Liver (tissue), 9 donors: ENCODE measurements around the gene ANAPC16. TPM values are rescaled to one million over a fixed set of nuclear protein-coding genes. Genes with fewer than 3 reads are reported as not detected.

Source experiments
- DNase-seq: peaks from one replicate; pipeline ENCODE4 v3.0.0-alpha.2; 2017; ENCODE audit warnings: low spot score
- H3K27ac ChIP-seq, 2 donors: one replicate each; pipeline ENCODE4 v1.7.0; 2013; ENCODE audit warnings: inconsistent platforms in 2 of 2, low read length in 2 of 2, control low read depth in 1 of 2, low read depth in 1 of 2, mild to moderate bottlenecking in 1 of 2
- H3K27me3 ChIP-seq, 4 donors: one replicate each; pipeline versions ENCODE4 v1.6.1 to v1.7.0; 2013; ENCODE audit warnings: low read length in 3 of 4, inconsistent platforms in 1 of 4, mild to moderate bottlenecking in 1 of 4, moderate library complexity in 1 of 4; ENCODE audit not compliant: control insufficient read depth in 4 of 4, insufficient read depth in 4 of 4
- H3K36me3 ChIP-seq, 4 donors: one replicate each; pipeline versions ENCODE4 v1.6.1 to v1.7.0; 2013; ENCODE audit warnings: low read length in 3 of 4, mild to moderate bottlenecking in 3 of 4, low read depth in 1 of 4, moderate library complexity in 1 of 4; ENCODE audit not compliant: control insufficient read depth in 4 of 4, insufficient read depth in 3 of 4
- H3K4me1 ChIP-seq, 4 donors: one replicate each; pipeline versions ENCODE4 v1.6.1 to v1.7.0; 2013; ENCODE audit warnings: low read length in 3 of 4, mild to moderate bottlenecking in 3 of 4, moderate library complexity in 1 of 4; ENCODE audit not compliant: control insufficient read depth in 4 of 4, insufficient read depth in 4 of 4
- H3K4me3 ChIP-seq, 3 donors: one replicate each; pipeline versions ENCODE4 v1.6.1 to v1.7.0; 2013; ENCODE audit warnings: low read length in 3 of 3, control low read depth in 1 of 3, low read depth in 1 of 3, mild to moderate bottlenecking in 1 of 3
- H3K9ac ChIP-seq, 2 donors: one replicate each; pipeline ENCODE4 v1.7.0; 2013; ENCODE audit warnings: low read length in 2 of 2, mild to moderate bottlenecking in 2 of 2, moderate library complexity in 2 of 2, control low read depth in 1 of 2, low read depth in 1 of 2
- H3K9me3 ChIP-seq, 4 donors: one replicate each; pipeline versions ENCODE4 v1.6.1 to v1.7.0; 2013; ENCODE audit warnings: low read length in 3 of 4; ENCODE audit not compliant: control insufficient read depth in 4 of 4
- ATF3 ChIP-seq: IDR thresholded peaks from 2 replicates; pipeline ENCODE4 v1.6.1; 2016; ENCODE audit warnings: antibody characterized with exemption
- CTCF ChIP-seq: fragments of 150-350 bp; IDR thresholded peaks from 2 replicates; pipeline ENCODE4 v1.5.1; 2017; ENCODE audit warnings: improper control_type of control experiment, low read depth, low read length; ENCODE audit not compliant: missing input control
- EGR1 ChIP-seq, 2 donors: IDR thresholded peaks; 2 replicates each; pipeline ENCODE4 v1.6.1; 2016 to 2018; ENCODE audit warnings: antibody characterized with exemption in 2 of 2, low read depth in 2 of 2
- FOXA1 ChIP-seq: IDR thresholded peaks from 2 replicates; pipeline ENCODE4 v1.6.1; 2016; ENCODE audit warnings: antibody characterized with exemption
- HNF4G ChIP-seq: IDR thresholded peaks from 2 replicates; pipeline ENCODE4 v1.6.1; 2016; ENCODE audit warnings: antibody characterized with exemption
- JUND ChIP-seq, 2 donors: IDR thresholded peaks; 2 replicates each; pipeline ENCODE4 v1.6.1; 2016; ENCODE audit warnings: antibody characterized with exemption in 2 of 2
- NR2F2 ChIP-seq: IDR thresholded peaks from 2 replicates; pipeline ENCODE4 v1.6.1; 2016; ENCODE audit warnings: antibody characterized with exemption
- RAD21 ChIP-seq, 2 donors: IDR thresholded peaks; 2 replicates each; pipeline ENCODE4 v1.6.1; 2016; ENCODE audit warnings: antibody characterized with exemption in 2 of 2, mild to moderate bottlenecking in 2 of 2
- REST ChIP-seq: IDR thresholded peaks from 2 replicates; pipeline ENCODE4 v1.6.1; 2016; ENCODE audit warnings: antibody characterized with exemption, mild to moderate bottlenecking
- RXRA ChIP-seq, 2 donors: IDR thresholded peaks; 2 replicates each; pipeline ENCODE4 v1.6.1; 2017 to 2018; ENCODE audit warnings: antibody characterized with exemption in 2 of 2, mild to moderate bottlenecking in 1 of 2
- SP1 ChIP-seq: IDR thresholded peaks from 2 replicates; pipeline ENCODE4 v1.6.1; 2018; ENCODE audit warnings: antibody characterized with exemption, mild to moderate bottlenecking
- TAF1 ChIP-seq: conservative IDR thresholded peaks from 2 replicates; pipeline ENCODE4 v1.6.1; 2016; ENCODE audit warnings: antibody characterized with exemption, mild to moderate bottlenecking
- YY1 ChIP-seq: IDR thresholded peaks from 2 replicates; pipeline ENCODE4 v1.6.1; 2016; ENCODE audit warnings: antibody characterized with exemption, mild to moderate bottlenecking
- WGBS: extraction: QIAGEN DNeasy Blood & Tissue Kit; methylation state at CpG from one replicate; pipeline ENCODE4 v1.1.7; 2013; 5-methylcytosine and 5-hydroxymethylcytosine counted together
- polyA plus RNA-seq, 2 donors: library from polyadenylated mRNA; stranded (reverse) in 1 of 2; unstranded in 1 of 2; fragments of 200-250 nt in 1 of 2; fragments of >200 nt in 1 of 2; fragmentation: Nextera tagmentation in 1 of 2; extraction: Ambion mirVana in 1 of 2; gene quantifications; one replicate each; pipeline versions ENCODE4 v1.2.1 to v1.2.3, GENCODE V29; 2013 to 2015
- total RNA-seq, 2 donors: library from RNA; depleted of rRNA; stranded (reverse); fragments of >200 nt; gene quantifications; one replicate each; pipeline ENCODE4 v1.2.3, GENCODE V29; 2014
- donor health status: healthy.
- donor health status: healthy.
- donor health status: healthy.
- donor health status: healthy.
- donor health status: healthy.

ANAPC16 gene
- total RNA-seq (10 to 100 TPM; 36.8 to 49.8 TPM), polyA plus RNA-seq (10 to 100 TPM; 61.3 to 96.3 TPM)

GRCh38 chr10:72215611-72216549 is at the start of gene ANAPC16, which contains the start of gene ASCC1:
ANAPC16 (plus strand) TSS chr10:72216012; CDS start chr10:72223915, 7,903 bp downstream.
ASCC1 (minus strand) TSS chr10:72216276; CDS start chr10:72213298, 2,978 bp downstream.
- TF ChIP-seq SP1 = peak; percentile 70
- no peak for TF ChIP-seq CTCF
- TF ChIP-seq REST = peak; percentile 79
- no peak for TF ChIP-seq JUND (IDR thresholded peaks at IDR 0.05)
- peak; percentile 31 to 64 for TF ChIP-seq RAD21 (IDR thresholded peaks at IDR 0.05)
- TF ChIP-seq HNF4G = no peak
- TF ChIP-seq ATF3 = no peak
- TF ChIP-seq NR2F2 = peak; percentile 35
- TF ChIP-seq YY1 = peak; percentile 85
- peak; percentile 9 for TF ChIP-seq TAF1
- TF ChIP-seq RXRA (IDR thresholded peaks at IDR 0.05) = peak in 1 of 2 donors; percentile 35
- TF ChIP-seq FOXA1 = no peak
- peak within 1 kb of the TSS; percentile 92 to 99 for H3K27ac ChIP-seq
- H3K27me3 ChIP-seq = no peaks in the 10 kb centered on the region
- H3K9me3 ChIP-seq = no peaks in the 10 kb centered on the region
- under 1% methylated on average over 64 of the region's 64 CpGs for WGBS
- DNase-seq = peak; percentile 92
- H3K4me3 ChIP-seq = peak within 1 kb of the TSS; percentile 67 to 94 (median 85)
- peaks cover under 1 to 10% (median 3%) of the 10 kb centered on the region in 4 donors for H3K36me3 ChIP-seq
- H3K9ac ChIP-seq = peak within 1 kb of the TSS; percentile 94 to 99
- H3K4me1 ChIP-seq = peaks cover 0 to 19% (median 16%) of the 10 kb centered on the region in 4 donors

DNA sequence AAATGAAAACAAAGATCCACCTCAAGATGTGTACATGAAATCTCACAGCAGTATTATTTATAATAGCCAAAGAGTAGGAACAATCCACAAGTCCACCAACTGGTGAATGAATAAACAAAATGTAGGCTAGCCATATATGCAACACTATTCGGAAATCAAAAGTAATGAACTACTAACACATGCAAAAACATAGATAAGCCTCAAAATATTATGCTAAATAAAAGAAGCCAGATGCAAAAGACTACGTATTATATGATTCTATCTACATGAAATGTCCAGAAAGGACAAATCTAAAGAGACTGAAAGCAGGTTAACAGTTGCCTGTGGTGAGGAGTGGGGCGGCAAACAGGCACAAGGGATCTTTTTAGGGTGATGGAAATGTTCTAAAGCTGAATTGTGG is 48.7 kb upstream of the ANAPC16 start:
- no peak overlapping the region for H3K4me3 ChIP-seq
- DNase-seq = no peak
- no peak overlapping the region for H3K9ac ChIP-seq
- WGBS = 97% methylated on average over 3 of the region's 3 CpGs
- no peaks in the 10 kb centered on the region for H3K36me3 ChIP-seq
- H3K4me1 ChIP-seq = no peaks in the 10 kb centered on the region
- H3K27ac ChIP-seq = no peak overlapping the region
- TF ChIP-seq REST (no peak), YY1 (no peak), EGR1 (IDR thresholded peaks at IDR 0.05; ENCODE audit: low read depth in 2 of 2) (no peak), TAF1 (no peak), CTCF (no peak), ATF3 (no peak), RAD21 (IDR thresholded peaks at IDR 0.05) (no peak)
- H3K9me3 ChIP-seq = no peaks in the 10 kb centered on the region
- no peaks in the 10 kb centered on the region for H3K27me3 ChIP-seq
